ENCODE data around the gene COL5A1.

- TF ChIP-seq POLR2AphosphoS5 (IDR thresholded peaks at IDR 0.05) (no peak), POLR2A (IDR thresholded peaks at IDR 0.05) (no peak), EP300 (IDR thresholded peaks at IDR 0.05; ENCODE audit: low read depth) (no peak)
These were observed 194.9 kb downstream of the COL5A1 start for GRCh38 chr9:134836406-134836970.
